Measurements from ENCODE around the gene RABEP1. TPM values are rescaled to one million over a fixed set of nuclear protein-coding genes. Genes with fewer than 3 reads are reported as not detected.

The RABEP1 gene
- total and polyA plus RNA-seq, 9 of the 15 experiments (the other 6 are each of a cell fraction or from before 2014, with no cell fraction given) = 8.2 to 38.9 (median 30.3) TPM

DNA sequence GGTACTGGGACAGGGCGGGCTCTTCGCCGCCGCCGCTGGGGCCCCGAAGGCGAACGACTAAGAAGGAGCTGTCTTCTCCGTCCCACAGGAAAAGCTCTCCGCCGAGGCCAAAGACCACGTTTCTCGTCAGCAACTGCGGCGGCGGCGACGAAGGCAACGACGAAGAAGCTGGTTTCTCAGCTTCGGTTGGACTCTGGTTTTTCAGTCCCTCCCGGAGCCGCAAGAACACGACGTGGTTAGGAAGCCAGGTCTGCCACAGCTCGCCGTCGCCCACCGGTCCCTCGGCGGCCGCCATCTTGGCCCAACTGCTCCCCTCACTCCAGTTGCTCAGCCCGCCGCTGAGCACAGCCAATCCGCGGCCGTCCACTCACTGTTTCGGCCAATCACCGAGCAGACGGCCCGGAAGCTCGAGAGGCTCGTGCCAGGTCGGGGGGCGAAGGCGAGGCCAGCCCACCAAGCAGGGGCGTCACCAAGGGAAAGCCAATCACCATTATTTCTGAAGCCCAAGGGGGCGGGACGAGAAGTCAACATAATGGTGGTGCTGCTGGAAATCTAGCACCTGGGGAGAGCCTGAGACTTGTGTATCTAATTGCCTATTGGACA lies 137.4 kb downstream of the RABEP1 start, which contains the start of gene NUP88 (continued):
- TF ChIP-seq, protein P1, sequence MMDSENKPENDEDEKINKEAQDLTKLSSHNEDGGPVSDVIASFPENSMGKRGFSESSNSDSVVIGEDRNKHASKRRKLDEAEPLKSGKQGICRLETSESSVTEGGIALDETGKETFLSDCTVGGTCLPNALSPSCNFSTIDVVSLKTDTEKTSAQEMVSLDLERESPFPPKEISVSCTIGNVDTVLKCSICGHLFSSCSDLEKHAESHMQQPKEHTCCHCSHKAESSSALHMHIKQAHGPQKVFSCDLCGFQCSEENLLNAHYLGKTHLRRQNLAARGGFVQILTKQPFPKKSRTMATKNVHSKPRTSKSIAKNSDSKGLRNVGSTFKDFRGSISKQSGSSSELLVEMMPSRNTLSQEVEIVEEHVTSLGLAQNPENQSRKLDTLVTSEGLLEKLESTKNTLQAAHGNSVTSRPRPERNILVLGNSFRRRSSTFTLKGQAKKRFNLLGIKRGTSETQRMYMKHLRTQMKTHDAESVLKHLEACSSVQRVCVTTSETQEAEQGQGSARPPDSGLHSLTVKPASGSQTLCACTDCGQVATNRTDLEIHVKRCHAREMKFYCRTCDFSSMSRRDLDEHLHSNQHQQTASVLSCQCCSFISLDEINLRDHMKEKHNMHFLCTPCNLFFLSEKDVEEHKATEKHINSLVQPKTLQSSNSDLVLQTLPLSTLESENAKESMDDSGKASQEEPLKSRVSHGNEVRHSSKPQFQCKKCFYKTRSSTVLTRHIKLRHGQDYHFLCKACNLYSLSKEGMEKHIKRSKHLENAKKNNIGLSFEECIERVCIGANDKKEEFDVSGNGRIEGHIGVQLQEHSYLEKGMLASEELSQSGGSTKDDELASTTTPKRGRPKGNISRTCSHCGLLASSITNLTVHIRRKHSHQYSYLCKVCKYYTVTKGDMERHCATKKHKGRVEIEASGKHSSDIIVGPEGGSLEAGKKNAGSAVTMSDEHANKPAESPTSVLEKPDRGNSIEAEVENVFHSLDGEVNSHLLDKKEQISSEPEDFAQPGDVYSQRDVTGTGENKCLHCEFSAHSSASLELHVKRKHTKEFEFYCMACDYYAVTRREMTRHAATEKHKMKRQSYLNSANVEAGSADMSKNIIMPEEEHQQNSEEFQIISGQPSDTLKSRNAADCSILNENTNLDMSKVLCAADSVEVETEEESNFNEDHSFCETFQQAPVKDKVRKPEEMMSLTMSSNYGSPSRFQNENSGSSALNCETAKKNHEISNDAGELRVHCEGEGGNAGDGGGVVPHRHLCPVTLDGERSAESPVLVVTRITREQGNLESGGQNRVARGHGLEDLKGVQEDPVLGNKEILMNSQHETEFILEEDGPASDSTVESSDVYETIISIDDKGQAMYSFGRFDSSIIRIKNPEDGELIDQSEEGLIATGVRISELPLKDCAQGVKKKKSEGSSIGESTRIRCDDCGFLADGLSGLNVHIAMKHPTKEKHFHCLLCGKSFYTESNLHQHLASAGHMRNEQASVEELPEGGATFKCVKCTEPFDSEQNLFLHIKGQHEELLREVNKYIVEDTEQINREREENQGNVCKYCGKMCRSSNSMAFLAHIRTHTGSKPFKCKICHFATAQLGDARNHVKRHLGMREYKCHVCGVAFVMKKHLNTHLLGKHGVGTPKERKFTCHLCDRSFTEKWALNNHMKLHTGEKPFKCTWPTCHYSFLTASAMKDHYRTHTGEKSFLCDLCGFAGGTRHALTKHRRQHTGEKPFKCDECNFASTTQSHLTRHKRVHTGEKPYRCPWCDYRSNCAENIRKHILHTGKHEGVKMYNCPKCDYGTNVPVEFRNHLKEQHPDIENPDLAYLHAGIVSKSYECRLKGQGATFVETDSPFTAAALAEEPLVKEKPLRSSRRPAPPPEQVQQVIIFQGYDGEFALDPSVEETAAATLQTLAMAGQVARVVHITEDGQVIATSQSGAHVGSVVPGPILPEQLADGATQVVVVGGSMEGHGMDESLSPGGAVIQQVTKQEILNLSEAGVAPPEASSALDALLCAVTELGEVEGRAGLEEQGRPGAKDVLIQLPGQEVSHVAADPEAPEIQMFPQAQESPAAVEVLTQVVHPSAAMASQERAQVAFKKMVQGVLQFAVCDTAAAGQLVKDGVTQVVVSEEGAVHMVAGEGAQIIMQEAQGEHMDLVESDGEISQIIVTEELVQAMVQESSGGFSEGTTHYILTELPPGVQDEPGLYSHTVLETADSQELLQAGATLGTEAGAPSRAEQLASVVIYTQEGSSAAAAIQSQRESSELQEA (IDR thresholded peaks at IDR 0.05; ENCODE audit: low read depth) = 0 out of 2 replicates have a peak, but pooled peaks have one; percentile 28
- TF ChIP-seq EP400 (IDR thresholded peaks at IDR 0.05) = peak; percentile 88; the same call in 1 of the 2 replicates
- TF ChIP-seq NR2C1 (IDR thresholded peaks at IDR 0.05) = peak; percentile 41
- peak; percentile 25; the same call in 1 of the 2 replicates for TF ChIP-seq NR2C1 (tag; IDR thresholded peaks at IDR 0.05)
- no peak for TF ChIP-seq PYGO2 (tag; IDR thresholded peaks at IDR 0.05)
- TF ChIP-seq BHLHE40 (IDR thresholded peaks at IDR 0.05; ENCODE audit: low read length) = peak; percentile 90
- TF ChIP-seq XRCC5 (IDR thresholded peaks at IDR 0.05; ENCODE audit: low read depth, low read length) = no peak
- TF ChIP-seq, protein P2, sequence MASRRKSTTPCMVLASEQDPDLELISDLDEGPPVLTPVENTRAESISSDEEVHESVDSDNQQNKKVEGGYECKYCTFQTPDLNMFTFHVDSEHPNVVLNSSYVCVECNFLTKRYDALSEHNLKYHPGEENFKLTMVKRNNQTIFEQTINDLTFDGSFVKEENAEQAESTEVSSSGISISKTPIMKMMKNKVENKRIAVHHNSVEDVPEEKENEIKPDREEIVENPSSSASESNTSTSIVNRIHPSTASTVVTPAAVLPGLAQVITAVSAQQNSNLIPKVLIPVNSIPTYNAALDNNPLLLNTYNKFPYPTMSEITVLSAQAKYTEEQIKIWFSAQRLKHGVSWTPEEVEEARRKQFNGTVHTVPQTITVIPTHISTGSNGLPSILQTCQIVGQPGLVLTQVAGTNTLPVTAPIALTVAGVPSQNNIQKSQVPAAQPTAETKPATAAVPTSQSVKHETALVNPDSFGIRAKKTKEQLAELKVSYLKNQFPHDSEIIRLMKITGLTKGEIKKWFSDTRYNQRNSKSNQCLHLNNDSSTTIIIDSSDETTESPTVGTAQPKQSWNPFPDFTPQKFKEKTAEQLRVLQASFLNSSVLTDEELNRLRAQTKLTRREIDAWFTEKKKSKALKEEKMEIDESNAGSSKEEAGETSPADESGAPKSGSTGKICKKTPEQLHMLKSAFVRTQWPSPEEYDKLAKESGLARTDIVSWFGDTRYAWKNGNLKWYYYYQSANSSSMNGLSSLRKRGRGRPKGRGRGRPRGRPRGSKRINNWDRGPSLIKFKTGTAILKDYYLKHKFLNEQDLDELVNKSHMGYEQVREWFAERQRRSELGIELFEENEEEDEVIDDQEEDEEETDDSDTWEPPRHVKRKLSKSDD (conservative IDR thresholded peaks at IDR 0.05; ENCODE audit: low read length) = no peak
- TF ChIP-seq, protein P3, sequence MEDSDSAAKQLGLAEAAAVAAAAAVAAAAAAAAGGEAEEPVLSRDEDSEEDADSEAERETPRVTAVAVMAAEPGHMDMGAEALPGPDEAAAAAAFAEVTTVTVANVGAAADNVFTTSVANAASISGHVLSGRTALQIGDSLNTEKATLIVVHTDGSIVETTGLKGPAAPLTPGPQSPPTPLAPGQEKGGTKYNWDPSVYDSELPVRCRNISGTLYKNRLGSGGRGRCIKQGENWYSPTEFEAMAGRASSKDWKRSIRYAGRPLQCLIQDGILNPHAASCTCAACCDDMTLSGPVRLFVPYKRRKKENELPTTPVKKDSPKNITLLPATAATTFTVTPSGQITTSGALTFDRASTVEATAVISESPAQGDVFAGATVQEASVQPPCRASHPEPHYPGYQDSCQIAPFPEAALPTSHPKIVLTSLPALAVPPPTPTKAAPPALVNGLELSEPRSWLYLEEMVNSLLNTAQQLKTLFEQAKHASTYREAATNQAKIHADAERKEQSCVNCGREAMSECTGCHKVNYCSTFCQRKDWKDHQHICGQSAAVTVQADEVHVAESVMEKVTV (CRISPR knock-in tag; IDR thresholded peaks at IDR 0.05) = no peak
- no peak for TF ChIP-seq ZNF143 (CRISPR knock-in tag; IDR thresholded peaks at IDR 0.05)
- no peak for TF ChIP-seq CSDE1 (IDR thresholded peaks at IDR 0.05)
- no peak for TF ChIP-seq NCOR1 (IDR thresholded peaks at IDR 0.05)
- peak; percentile 89 for TF ChIP-seq TBP (optimal IDR thresholded peaks at IDR 0.05; ENCODE audit: low read depth, low read length)
- TF ChIP-seq, protein P4, sequence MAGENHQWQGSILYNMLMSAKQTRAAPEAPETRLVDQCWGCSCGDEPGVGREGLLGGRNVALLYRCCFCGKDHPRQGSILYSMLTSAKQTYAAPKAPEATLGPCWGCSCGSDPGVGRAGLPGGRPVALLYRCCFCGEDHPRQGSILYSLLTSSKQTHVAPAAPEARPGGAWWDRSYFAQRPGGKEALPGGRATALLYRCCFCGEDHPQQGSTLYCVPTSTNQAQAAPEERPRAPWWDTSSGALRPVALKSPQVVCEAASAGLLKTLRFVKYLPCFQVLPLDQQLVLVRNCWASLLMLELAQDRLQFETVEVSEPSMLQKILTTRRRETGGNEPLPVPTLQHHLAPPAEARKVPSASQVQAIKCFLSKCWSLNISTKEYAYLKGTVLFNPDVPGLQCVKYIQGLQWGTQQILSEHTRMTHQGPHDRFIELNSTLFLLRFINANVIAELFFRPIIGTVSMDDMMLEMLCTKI (IDR thresholded peaks at IDR 0.05; ENCODE audit: partially characterized antibody) = no peak
- TF ChIP-seq FOXP1 (CRISPR knock-in tag; IDR thresholded peaks at IDR 0.05) = peak; percentile 26; the same call in 1 of the 2 replicates

Measured in K562 (cell line).